IPS-20b (cell line): ENCODE data around the gene MCF2L2.
A peak's percentile ranks its signal among the peaks of the same experiment; 100 is the strongest.

Experiments
- H3K27ac ChIP-seq: one replicate; pipeline ENCODE4 v1.5.1; 2013; ENCODE audit warnings: low read length
- H3K27me3 ChIP-seq: 2 replicates; pipeline ENCODE4 v1.6.1; 2013; ENCODE audit warnings: mild to moderate bottlenecking, low read length, inconsistent platforms; ENCODE audit not compliant: insufficient read depth
- H3K36me3 ChIP-seq: 2 replicates; pipeline ENCODE4 v1.6.1; 2013; ENCODE audit warnings: low read depth, mild to moderate bottlenecking, inconsistent platforms, low read length, moderate library complexity; ENCODE audit not compliant: insufficient read depth
- H3K4me1 ChIP-seq: 2 replicates; pipeline ENCODE4 v1.6.1; 2013; ENCODE audit warnings: mild to moderate bottlenecking, control low read depth, inconsistent platforms, low read length, moderate library complexity; ENCODE audit not compliant: insufficient read depth
- H3K4me3 ChIP-seq: 2 replicates; pipeline ENCODE4 v1.5.1; 2013; ENCODE audit warnings: mild to moderate bottlenecking, low read length, inconsistent platforms
- H3K9ac ChIP-seq: 2 replicates; pipeline ENCODE4 v1.6.1; 2013; ENCODE audit warnings: low read depth, mild to moderate bottlenecking, inconsistent platforms, low read length, moderate library complexity
- H3K9me3 ChIP-seq: 2 replicates; pipeline ENCODE4 v1.6.1; 2013; ENCODE audit warnings: mild to moderate bottlenecking, low read depth, low read length, inconsistent platforms; ENCODE audit not compliant: insufficient read depth

Gene MCF2L2

DNA sequence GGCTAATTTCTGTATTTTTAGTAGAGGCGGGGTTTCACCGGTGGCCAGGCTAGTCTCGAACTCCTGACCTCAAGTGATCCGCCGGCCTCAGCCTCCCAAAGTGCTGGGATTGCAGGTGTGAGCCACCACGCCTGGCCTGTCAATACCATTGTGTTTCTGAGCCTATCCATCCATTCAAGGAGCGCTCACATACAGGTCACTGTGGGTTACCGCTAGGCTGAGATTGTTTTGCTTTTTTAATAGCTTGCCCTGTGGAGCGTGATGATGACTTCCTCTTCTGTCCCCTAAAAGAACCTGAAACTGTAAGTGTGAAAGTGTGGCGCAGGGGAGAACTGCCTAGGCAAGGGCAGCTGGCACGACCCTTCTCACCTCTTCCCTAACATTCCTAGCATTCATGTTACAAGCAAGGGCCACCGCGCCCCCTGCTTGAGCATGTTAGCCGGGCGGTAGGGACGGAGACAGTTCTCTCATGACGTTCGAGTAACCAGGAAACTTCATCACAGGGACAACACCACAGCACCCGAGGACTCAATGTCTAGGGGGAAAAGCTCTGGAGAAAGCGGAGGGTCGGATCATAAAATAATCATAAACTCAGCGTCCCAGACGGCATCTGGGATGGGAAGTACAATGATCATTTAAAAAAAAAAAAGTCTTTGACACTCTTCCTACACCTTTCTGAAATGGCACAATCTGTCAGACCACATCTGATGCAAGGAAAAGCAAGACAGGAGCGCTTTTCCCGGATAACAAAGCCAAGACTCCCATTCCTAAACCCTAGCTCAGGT lies 266.7 kb downstream of the MCF2L2 start:
- Histone ChIP-seq H3K27ac (no peak overlapping the region), H3K9ac (no peak overlapping the region), H3K36me3 (no peaks in the 10 kb centered on the region), H3K9me3 (no peaks in the 10 kb centered on the region), H3K27me3 (peaks cover 42% of the 10 kb centered on the region), H3K4me1 (no peaks in the 10 kb centered on the region), H3K4me3 (peak overlapping the region; percentile 57)

DNA sequence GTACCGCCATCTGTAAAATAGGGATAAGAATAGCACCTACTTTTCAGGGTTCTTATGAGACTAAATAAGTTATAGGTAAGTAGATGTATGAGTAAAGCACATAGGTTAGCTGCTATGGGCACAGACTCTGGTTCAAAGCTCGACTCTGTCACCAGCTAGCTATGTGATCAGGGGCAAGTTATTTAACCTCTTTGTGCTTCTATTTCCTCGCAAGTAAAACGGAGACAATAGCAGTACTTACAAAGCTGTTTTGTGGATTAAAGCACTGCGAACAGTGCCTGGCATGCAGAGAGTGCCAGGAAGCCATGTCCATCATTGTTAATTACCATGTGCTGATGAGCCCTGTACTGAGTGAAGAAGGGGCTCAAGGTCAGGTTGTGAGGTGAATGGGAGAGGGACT lies 267.8 kb downstream of the MCF2L2 start:
- peaks cover 42% of the 10 kb centered on the region for H3K27me3 ChIP-seq
- H3K4me3 ChIP-seq: no peak overlapping the region
- no peak overlapping the region for H3K9ac ChIP-seq
- H3K27ac ChIP-seq: no peak overlapping the region
- no peaks in the 10 kb centered on the region for H3K36me3 ChIP-seq
- no peaks in the 10 kb centered on the region for H3K9me3 ChIP-seq
- H3K4me1 ChIP-seq: no peaks in the 10 kb centered on the region

DNA sequence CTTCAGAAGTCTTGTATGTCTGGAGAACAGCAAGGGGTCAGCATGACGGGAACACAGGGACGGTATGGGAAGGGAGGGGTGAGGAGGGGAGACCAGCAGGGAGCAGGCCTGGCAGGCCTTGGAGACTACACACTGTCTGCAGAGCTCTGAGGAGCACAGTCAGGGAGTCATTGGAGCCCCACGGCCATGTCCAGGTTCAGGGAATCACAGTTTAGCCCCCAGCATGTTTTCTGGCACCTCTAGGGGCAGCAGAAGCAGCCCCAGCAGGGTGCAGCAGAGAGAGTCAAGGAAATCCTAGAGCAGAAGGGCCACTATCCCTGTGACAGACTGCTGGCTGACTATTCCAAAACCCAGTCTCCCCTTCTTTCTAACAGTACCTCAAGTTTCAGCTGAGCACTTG lies 269.1 kb downstream of the MCF2L2 start:
- Histone ChIP-seq H3K27ac (no peak overlapping the region), H3K9ac (no peak overlapping the region), H3K27me3 (peaks cover 42% of the 10 kb centered on the region), H3K4me3 (no peak overlapping the region), H3K9me3 (no peaks in the 10 kb centered on the region), H3K4me1 (no peaks in the 10 kb centered on the region), H3K36me3 (no peaks in the 10 kb centered on the region)

DNA sequence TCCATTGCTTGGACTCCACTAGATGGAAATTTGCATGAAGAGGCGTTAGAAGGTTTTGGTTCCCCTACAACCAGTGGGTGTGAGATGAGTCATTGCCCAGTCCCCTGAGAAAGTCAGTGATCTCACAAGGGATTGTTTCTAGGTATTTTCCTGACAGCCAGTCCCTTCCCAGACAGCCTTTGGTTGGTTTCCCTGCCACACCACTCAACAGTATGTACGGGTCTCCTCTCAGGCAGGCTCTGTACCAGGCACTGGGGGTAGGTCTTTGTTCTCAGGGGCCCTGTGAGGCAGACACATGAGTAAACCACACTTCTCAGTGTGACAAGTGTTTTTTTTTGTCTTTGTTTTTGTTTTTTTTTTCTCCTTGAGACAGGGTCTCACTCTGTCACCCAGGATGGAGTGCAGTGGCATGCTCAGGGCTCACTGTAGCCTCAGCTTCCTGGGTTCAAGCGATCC lies 269.8 kb downstream of the MCF2L2 start:
- H3K9ac ChIP-seq: no peak overlapping the region
- no peaks in the 10 kb centered on the region for H3K4me1 ChIP-seq
- peaks cover 37% of the 10 kb centered on the region for H3K27me3 ChIP-seq
- H3K27ac ChIP-seq: no peak overlapping the region
- H3K36me3 ChIP-seq: no peaks in the 10 kb centered on the region
- H3K4me3 ChIP-seq: no peak overlapping the region
- no peaks in the 10 kb centered on the region for H3K9me3 ChIP-seq

DNA sequence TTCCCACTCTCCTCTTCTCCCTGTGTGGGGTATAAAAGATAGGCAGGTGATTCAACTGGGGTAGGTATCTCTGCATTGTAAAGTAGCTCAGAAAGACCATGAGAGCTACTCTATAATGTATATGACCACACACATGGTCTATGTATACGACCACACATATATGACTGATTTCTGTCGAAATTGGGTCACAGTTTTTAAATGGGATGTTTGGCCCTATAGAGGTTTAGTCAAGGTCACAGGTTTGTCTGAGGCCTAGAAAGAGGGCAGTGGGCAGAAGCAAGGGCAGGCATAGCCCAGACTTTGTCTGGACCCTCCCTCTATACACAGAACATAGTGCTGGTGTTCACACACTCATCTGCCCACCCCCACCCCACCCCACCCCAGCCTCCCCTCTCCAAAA lies 270.3 kb downstream of the MCF2L2 start:
- no peak overlapping the region for H3K4me3 ChIP-seq
- H3K9me3 ChIP-seq: no peaks in the 10 kb centered on the region
- H3K9ac ChIP-seq: no peak overlapping the region
- H3K27me3 ChIP-seq: peaks cover 32% of the 10 kb centered on the region
- H3K36me3 ChIP-seq: no peaks in the 10 kb centered on the region
- no peaks in the 10 kb centered on the region for H3K4me1 ChIP-seq
- H3K27ac ChIP-seq: no peak overlapping the region

DNA sequence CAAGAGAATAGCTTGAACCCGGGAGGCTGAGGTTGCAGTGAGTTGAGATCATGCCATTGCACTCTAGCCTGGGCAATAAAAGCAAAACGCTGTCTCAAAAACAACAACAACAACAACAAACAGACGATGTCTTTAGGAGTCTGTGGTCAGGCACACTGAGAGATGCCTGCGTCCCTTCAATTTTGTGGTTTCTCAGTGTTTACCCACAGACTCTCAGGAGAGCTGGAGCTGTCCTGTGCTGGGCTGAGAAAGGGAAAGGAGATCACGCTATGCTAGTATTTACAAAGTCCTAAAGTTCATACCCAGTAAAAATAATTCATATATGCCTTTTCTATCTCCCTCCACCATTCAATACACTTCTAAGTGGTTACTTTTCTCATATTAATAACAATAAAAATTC lies 272.2 kb downstream of the MCF2L2 start:
- H3K27ac ChIP-seq: no peak overlapping the region

DNA sequence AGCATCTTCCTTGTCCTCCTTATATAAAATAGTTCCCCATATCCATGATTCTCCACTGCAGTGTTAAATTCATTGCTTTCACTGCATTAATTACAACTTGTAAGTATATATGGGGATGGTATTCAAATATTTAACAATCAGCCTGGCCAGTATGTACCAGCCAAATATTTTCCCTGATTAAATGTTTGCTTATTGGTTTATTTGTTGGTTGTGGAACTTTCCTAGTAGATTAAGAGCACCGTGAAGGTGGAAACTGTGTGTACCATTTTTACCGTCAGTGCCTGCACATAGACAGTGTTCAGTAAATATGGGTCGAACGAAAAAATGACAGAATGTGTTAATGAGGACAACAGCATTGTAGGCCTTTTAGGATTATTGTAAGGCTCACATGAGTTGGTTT lies 272.9 kb downstream of the MCF2L2 start:
- no peaks in the 10 kb centered on the region for H3K4me1 ChIP-seq
- H3K9me3 ChIP-seq: no peaks in the 10 kb centered on the region
- peaks cover 6% of the 10 kb centered on the region for H3K27me3 ChIP-seq
- no peak overlapping the region for H3K4me3 ChIP-seq
- no peak overlapping the region for H3K27ac ChIP-seq
- H3K9ac ChIP-seq: no peak overlapping the region
- no peaks in the 10 kb centered on the region for H3K36me3 ChIP-seq

More for the DNA sequence above, 272.2 kb downstream of the MCF2L2 start:
- no peak overlapping the region for H3K9ac ChIP-seq
- H3K4me1 ChIP-seq: no peaks in the 10 kb centered on the region
- H3K36me3 ChIP-seq: no peaks in the 10 kb centered on the region
- H3K27me3 ChIP-seq: peaks cover 14% of the 10 kb centered on the region
- no peak overlapping the region for H3K4me3 ChIP-seq
- H3K9me3 ChIP-seq: no peaks in the 10 kb centered on the region

DNA sequence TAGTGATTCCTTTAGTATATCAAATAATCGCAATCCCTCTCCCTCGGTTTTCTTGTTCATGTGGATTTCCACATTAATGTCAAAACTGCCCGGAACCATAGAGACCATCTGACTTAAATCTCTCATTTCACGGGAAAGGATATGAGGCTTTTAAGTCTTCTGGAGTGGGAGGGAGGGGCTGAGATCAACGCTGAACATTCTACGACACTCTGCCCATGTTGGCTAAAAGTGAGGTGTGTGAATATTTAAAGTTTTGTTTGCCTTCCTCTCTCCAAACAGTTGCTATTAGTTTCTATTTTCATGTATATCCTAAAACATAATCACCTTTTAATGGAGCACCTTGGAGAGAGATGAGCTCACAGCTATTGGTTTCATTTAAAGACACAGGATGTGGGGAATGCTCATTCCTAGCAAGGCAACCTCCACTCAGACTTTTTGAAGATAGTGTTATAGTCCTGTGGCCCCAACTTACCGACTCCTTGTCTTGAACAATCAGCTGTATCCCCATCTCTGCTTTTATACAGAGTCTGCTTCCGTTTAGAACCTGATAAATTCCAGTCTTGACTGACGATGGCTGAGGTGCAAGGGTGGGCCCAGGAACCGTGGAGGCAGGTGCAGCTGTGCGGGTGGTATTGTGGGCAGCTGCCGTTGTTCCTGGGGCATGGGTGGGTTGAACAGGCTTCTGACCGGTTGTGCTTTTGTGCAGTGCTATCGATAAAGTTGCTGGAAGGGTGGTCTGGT lies 275.0 kb downstream of the MCF2L2 start:
- Histone ChIP-seq H3K36me3 (no peaks in the 10 kb centered on the region), H3K4me3 (no peak overlapping the region), H3K27me3 (no peaks in the 10 kb centered on the region), H3K27ac (no peak overlapping the region), H3K9ac (no peak overlapping the region), H3K9me3 (no peaks in the 10 kb centered on the region), H3K4me1 (no peaks in the 10 kb centered on the region)

DNA sequence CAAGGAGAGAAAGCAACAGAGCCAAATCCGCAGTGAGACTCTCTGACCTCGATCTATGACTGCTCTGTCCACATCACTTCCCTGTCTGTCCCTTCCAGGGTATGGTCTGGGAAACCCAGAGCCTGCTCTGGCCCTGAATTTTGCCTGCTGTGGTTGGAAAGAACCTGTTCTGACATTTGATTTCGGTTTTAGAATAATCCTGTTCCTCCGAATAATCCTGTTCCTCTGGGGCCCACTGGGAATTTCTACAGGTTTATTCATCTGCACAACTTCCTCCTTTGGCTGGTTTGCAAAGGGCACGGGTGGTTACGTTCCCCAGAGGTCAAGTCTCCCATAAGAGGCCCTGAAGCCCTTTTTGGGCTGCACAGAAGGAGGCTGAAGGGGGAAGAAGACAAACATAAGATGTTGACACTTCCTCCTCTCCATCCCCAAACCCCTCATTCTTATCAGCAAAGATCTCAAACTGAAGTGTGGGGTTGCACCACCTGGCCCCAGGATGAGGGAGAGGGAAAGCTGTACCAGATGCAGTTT lies 276.5 kb downstream of the MCF2L2 start:
- no peaks in the 10 kb centered on the region for H3K4me1 ChIP-seq
- H3K9ac ChIP-seq: no peak overlapping the region

DNA sequence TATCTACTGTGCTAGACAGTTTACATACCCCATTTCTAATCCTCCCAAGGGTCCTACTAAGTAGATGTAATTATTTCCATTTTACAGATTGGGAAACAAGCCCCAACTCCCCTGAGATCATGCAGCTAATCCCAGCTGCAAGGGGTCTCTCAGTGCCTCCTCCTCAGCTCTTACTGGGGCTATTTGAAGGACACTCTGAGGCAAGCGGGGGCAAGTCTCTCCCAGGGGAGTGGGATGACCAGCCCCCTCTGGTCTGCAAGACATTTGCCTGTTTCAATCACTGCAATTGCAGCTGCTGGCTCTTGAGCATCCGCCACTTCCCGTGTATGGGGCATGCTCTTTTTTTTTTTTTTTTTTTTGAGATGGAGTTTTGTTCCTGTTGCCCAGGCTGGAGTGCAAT lies 277.3 kb downstream of the MCF2L2 start:
- Histone ChIP-seq H3K9me3 (no peaks in the 10 kb centered on the region), H3K9ac (no peak overlapping the region), H3K4me3 (no peak overlapping the region), H3K36me3 (no peaks in the 10 kb centered on the region), H3K27me3 (no peaks in the 10 kb centered on the region), H3K27ac (no peak overlapping the region), H3K4me1 (no peaks in the 10 kb centered on the region)

More for the DNA sequence above, 276.5 kb downstream of the MCF2L2 start:
- Histone ChIP-seq H3K27me3 (no peaks in the 10 kb centered on the region), H3K36me3 (no peaks in the 10 kb centered on the region), H3K27ac (no peak overlapping the region), H3K4me3 (no peak overlapping the region), H3K9me3 (no peaks in the 10 kb centered on the region)

DNA sequence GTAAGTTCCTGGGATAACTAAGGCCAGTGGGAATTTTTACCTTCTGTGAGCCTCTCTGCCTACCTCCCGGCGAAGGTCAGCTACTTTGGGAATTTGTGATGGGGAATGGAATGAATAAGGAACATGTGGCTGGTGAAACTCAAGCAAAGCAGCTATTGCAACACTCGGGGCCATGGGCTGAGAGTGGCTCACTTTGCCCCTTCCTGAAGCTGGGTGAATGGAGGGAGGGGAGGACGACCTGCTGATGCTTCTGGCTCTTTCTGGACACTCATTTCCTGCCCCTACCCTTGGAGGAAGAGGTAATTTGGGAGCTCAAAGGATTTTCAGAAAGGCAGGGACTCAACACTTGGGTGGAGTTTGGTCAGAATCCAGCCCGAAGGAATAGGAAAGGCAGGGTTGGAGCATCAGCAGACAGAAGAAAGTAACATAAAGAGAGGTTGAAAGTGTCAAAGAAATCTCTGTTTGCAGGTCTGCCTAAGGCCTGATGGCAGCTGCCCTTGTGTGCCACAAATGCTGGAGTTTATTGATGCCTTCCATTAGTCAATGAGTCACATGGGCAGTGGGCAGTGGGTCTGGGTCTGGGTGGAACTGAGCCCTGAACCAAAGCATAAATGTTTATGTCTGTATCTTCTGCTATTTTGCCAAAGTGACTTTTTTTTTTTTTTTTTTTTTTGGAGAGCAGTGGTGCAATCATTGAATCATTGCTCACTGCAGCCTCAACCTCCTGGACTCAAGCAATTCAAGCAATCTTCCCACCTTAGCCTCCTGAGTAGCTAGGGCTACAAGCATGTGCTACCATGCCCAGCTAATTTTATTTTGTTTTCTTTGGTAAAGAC lies 278.3 kb downstream of the MCF2L2 start:
- no peak overlapping the region for H3K9ac ChIP-seq
- no peaks in the 10 kb centered on the region for H3K36me3 ChIP-seq
- H3K27ac ChIP-seq: no peak overlapping the region
- H3K27me3 ChIP-seq: no peaks in the 10 kb centered on the region
- no peaks in the 10 kb centered on the region for H3K9me3 ChIP-seq
- no peak overlapping the region for H3K4me3 ChIP-seq
- H3K4me1 ChIP-seq: no peaks in the 10 kb centered on the region
